ENCODE results near the gene KLHDC7B. TPM values are rescaled to one million over a fixed set of nuclear protein-coding genes. Genes with fewer than 3 reads are reported as not detected.

Gene KLHDC7B
- total and polyA plus RNA-seq, 2 donors (not counting 3 experiments of a cell fraction or from before 2014, with no cell fraction given) = not detected

- Histone ChIP-seq H2AFZ (ENCODE audit: low read depth, low read length) (no peak overlapping the region), H4K20me1 (replicated peaks; ENCODE audit: control insufficient read depth, extremely low read depth, insufficient read depth, low read length) (no peaks in the 10 kb centered on the region), H3K4me2 (ENCODE audit: insufficient read depth, low read length) (no peak overlapping the region), H3K9me3 (replicated peaks; ENCODE audit: control insufficient read depth, insufficient read depth, low read length) (no peaks in the 10 kb centered on the region), H3K9ac (replicated peaks; ENCODE audit: extremely low read depth, insufficient read depth, low read length) (no peak overlapping the region), H3K27ac (ENCODE audit: insufficient read depth, low read depth, low read length) (no peak overlapping the region), H3K4me3 (replicated peaks in 1 of 3; ENCODE audit: insufficient read depth in 1 of 3, low read depth in 1 of 3, low read length in 3 of 3) (no peak overlapping the region), H3K4me1 (ENCODE audit: control insufficient read depth, extremely low read depth, insufficient read depth, low read length) (no peaks in the 10 kb centered on the region), H3K27me3 (ENCODE audit: control insufficient read depth in 2 of 2, insufficient read depth in 2 of 2, low read length in 2 of 2) (no peaks in the 10 kb centered on the region), H3K79me2 (ENCODE audit: control insufficient read depth, insufficient read depth, low read length) (no peaks in the 10 kb centered on the region), H3K36me3 (ENCODE audit: control insufficient read depth in 2 of 2, extremely low read depth in 1 of 2, insufficient read depth in 2 of 2, low read length in 2 of 2) (no peaks in the 10 kb centered on the region), H3K9me1 (replicated peaks; ENCODE audit: control insufficient read depth, extremely low read depth, insufficient read depth, low read length) (no peaks in the 10 kb centered on the region)
- FAIRE-seq = no peak
- BruUV-seq (replicated peaks) = no TSS peak
- ChIA-PET POLR2A (no interaction called here), CTCF (interaction anchor here (1.0 to 5.2 kb wide), 6 partner anchors 11 to 118 kb away, joined by 5 to 91 read pairs (median 8); partner anchors contain the start of gene SYCE3)
- dilution Hi-C loops (cut with MboI; ENCODE audit: extremely low pct_ligation_motif_present, low sequenced_read_pairs) (no loop called here), intact Hi-C loops (cut with micrococcal nuclease) (no loop called here)
- DNase-seq (ENCODE audit: low read depth, low spot score) = no peak
- TF ChIP-seq JUN (IDR thresholded peaks at IDR 0.05; ENCODE audit: borderline replicate concordance, insufficient read depth, insufficient read length, low read depth) = no peak
- no peak for TF ChIP-seq POLR2AphosphoS5 (IDR thresholded peaks at IDR 0.05; ENCODE audit: insufficient read depth, low read depth, low read length)
- no peak for TF ChIP-seq MYC (IDR thresholded peaks at IDR 0.05; ENCODE audit: low read depth, low read length)
- no peak for TF ChIP-seq GATA2 (IDR thresholded peaks at IDR 0.05; ENCODE audit: insufficient read depth, insufficient read length, low read depth, low read length)
- TF ChIP-seq MAX (IDR thresholded peaks at IDR 0.05; ENCODE audit: insufficient read depth, insufficient read length) = no peak
- no peak for TF ChIP-seq POLR2A (IDR thresholded peaks at IDR 0.05; ENCODE audit: low read depth, low read length)
- no peak for TF ChIP-seq FOS (IDR thresholded peaks at IDR 0.05; ENCODE audit: borderline replicate concordance, insufficient read depth, low read length)
- TF ChIP-seq CTCF (IDR thresholded peaks at IDR 0.05; ENCODE audit: extremely low read depth in 1 of 2, insufficient read depth in 1 of 2, low read depth in 1 of 2, low read length in 2 of 2) = no peak
Measured at GRCh38 chr22:50573491-50574382, 28.0 kb downstream of the KLHDC7B start.

Measured in endothelial cell of umbilical vein (primary cell).